Hepatocyte (in vitro differentiated cells): ENCODE measurements around the gene PYGO2. TPM values are rescaled to one million over a fixed set of nuclear protein-coding genes. Genes with fewer than 3 reads are reported as not detected.
A peak's percentile ranks its signal among the peaks of the same experiment; 100 is the strongest.

Experiments
- DNase-seq: peaks from one replicate; pipeline ENCODE4 v3.0.0-alpha.2; 2016; ENCODE audit warnings: low spot score
- H2AFZ ChIP-seq: fragments of 200-600 bp; sonication (generic); 2 replicates; pipeline ENCODE4 v1.6.0; 2016; ENCODE audit warnings: antibody characterized with exemption, mild to moderate bottlenecking
- H3K27ac ChIP-seq: fragments of 200-600 bp; sonication (generic); 2 replicates; pipeline ENCODE4 v1.5.1; 2016; ENCODE audit warnings: mild to moderate bottlenecking
- H3K27me3 ChIP-seq: fragments of 200-600 bp; sonication (generic); 2 replicates; pipeline ENCODE4 v1.6.1; 2016
- H3K36me3 ChIP-seq: fragments of 200-600 bp; sonication (generic); replicated peaks from 2 replicates; pipeline ENCODE4 v1.5.1; 2016; ENCODE audit warnings: low read depth; ENCODE audit not compliant: insufficient read depth
- H3K4me1 ChIP-seq: fragments of 200-600 bp; sonication (generic); 2 replicates; pipeline ENCODE4 v1.5.1; 2016; ENCODE audit warnings: mild to moderate bottlenecking, moderate library complexity; ENCODE audit not compliant: insufficient read depth
- H3K4me2 ChIP-seq: fragments of 200-600 bp; sonication (generic); 2 replicates; pipeline ENCODE4 v1.6.0; 2016
- H3K4me3 ChIP-seq: fragments of 200-600 bp; sonication (generic); 2 replicates; pipeline ENCODE4 v1.5.1; 2016; ENCODE audit warnings: mild to moderate bottlenecking
- H3K79me2 ChIP-seq: fragments of 200-600 bp; sonication (generic); 2 replicates; pipeline ENCODE4 v1.6.0; 2017; ENCODE audit warnings: mild to moderate bottlenecking
- H3K9me2 ChIP-seq: fragments of 200-600 bp; sonication (generic); replicated peaks from 2 replicates; pipeline ENCODE4 v1.6.0; 2017; ENCODE audit warnings: mild to moderate bottlenecking; ENCODE audit not compliant: insufficient read depth
- H3K9me3 ChIP-seq: fragments of 200-600 bp; sonication (generic); 2 replicates; pipeline ENCODE4 v1.5.1; 2016; ENCODE audit warnings: low read depth, mild to moderate bottlenecking
- H4K20me1 ChIP-seq: fragments of 200-600 bp; sonication (generic); 2 replicates; pipeline ENCODE4 v1.6.0; 2016; ENCODE audit warnings: mild to moderate bottlenecking; ENCODE audit not compliant: insufficient read depth, poor library complexity, severe bottlenecking
- CTCF ChIP-seq: fragments of 200-600 bp; sonication (generic); IDR thresholded peaks from 2 replicates; pipeline ENCODE4 v1.5.1; 2016; ENCODE audit warnings: antibody characterized with exemption, mild to moderate bottlenecking; ENCODE audit not compliant: poor library complexity
- EZH2 ChIP-seq: fragments of 200-600 bp; sonication (generic); IDR thresholded peaks from 2 replicates; pipeline ENCODE4 v1.6.1; 2016; ENCODE audit warnings: antibody characterized with exemption, mild to moderate bottlenecking, borderline replicate concordance
- EZH2phosphoT487 ChIP-seq: fragments of 200-600 bp; sonication (generic); IDR thresholded peaks from one replicate; pipeline ENCODE4 v1.6.1; 2018; ENCODE audit warnings: antibody characterized with exemption, mild to moderate bottlenecking, low read depth, moderate library complexity; ENCODE audit not compliant: unreplicated experiment, severe bottlenecking
- WGBS: methylation state at CpG from one replicate; pipeline ENCODE4 v1.1.6; 2016; ENCODE audit warnings: low lambda C conversion rate; ENCODE audit errors: missing lambda C conversion rate; 5-methylcytosine and 5-hydroxymethylcytosine counted together
- polyA plus RNA-seq: library from polyadenylated mRNA; unstranded; fragments of >200 nt; fragmentation: Nextera tagmentation; extraction: Ambion mirVana; gene quantifications from 2 replicates; pipeline ENCODE4 v1.2.1, GENCODE V29; 2016
- total RNA-seq: library from RNA; depleted of rRNA; stranded (reverse); fragments of >200 nt; gene quantifications from 2 replicates; pipeline ENCODE4 v1.2.3, GENCODE V29; 2014

The PYGO2 gene
- total and polyA plus RNA-seq, 2 experiments from 2014 or later: 21.8 to 28.3 TPM

GRCh38 chr1:154967331-154967950 lies 5.9 kb upstream of the PYGO2 start:
- Histone ChIP-seq H3K79me2 (peaks cover 83% of the 10 kb centered on the region), H3K9me2 (no peaks in the 10 kb centered on the region), H3K36me3 (no peaks in the 10 kb centered on the region)

GRCh38 chr1:154966111-154966510 lies 4.5 kb upstream of the PYGO2 start:
- WGBS: 91% methylated on average over 7 of the region's 7 CpGs
- no peaks in the 10 kb centered on the region for H3K9me2 ChIP-seq
- no peak overlapping the region for H3K4me2 ChIP-seq
- H4K20me1 ChIP-seq: no peaks in the 10 kb centered on the region
- H3K27ac ChIP-seq: no peak overlapping the region
- no peak for TF ChIP-seq EZH2
- no peak for TF ChIP-seq EZH2phosphoT487
- TF ChIP-seq CTCF: no peak
- no peaks in the 10 kb centered on the region for H3K27me3 ChIP-seq
- H2AFZ ChIP-seq: no peak overlapping the region
- H3K79me2 ChIP-seq: peaks cover 78% of the 10 kb centered on the region
- no peaks in the 10 kb centered on the region for H3K9me3 ChIP-seq
- H3K36me3 ChIP-seq: no peaks in the 10 kb centered on the region
- peaks cover 13% of the 10 kb centered on the region for H3K4me1 ChIP-seq
- no peak for DNase-seq
- H3K4me3 ChIP-seq: no peak overlapping the region

More at GRCh38 chr1:154967331-154967950, 5.9 kb upstream of the PYGO2 start:
- no peak for DNase-seq
- H3K27ac ChIP-seq: no peak overlapping the region
- H3K4me1 ChIP-seq: peaks cover 25% of the 10 kb centered on the region
- no peak overlapping the region for H2AFZ ChIP-seq
- no peak overlapping the region for H3K4me2 ChIP-seq
- H3K4me3 ChIP-seq: no peak overlapping the region
- WGBS: 84% methylated on average over 5 of the region's 5 CpGs
- H3K27me3 ChIP-seq: no peaks in the 10 kb centered on the region
- TF ChIP-seq CTCF (no peak), EZH2phosphoT487 (no peak), EZH2 (no peak)
- H3K9me3 ChIP-seq: no peaks in the 10 kb centered on the region
- no peaks in the 10 kb centered on the region for H4K20me1 ChIP-seq

GRCh38 chr1:154964359-154964758 lies 2.8 kb upstream of the PYGO2 start:
- TF ChIP-seq EZH2: no peak
- TF ChIP-seq EZH2phosphoT487: no peak
- no peak for TF ChIP-seq CTCF
- H4K20me1 ChIP-seq: no peaks in the 10 kb centered on the region
- no peak for DNase-seq
- H2AFZ ChIP-seq: no peak overlapping the region
- peaks cover 82% of the 10 kb centered on the region for H3K79me2 ChIP-seq
- H3K27me3 ChIP-seq: no peaks in the 10 kb centered on the region
- H3K36me3 ChIP-seq: no peaks in the 10 kb centered on the region
- H3K4me3 ChIP-seq: no peak overlapping the region
- no peaks in the 10 kb centered on the region for H3K9me2 ChIP-seq
- WGBS: 98% methylated on average over 6 of the region's 6 CpGs
- H3K27ac ChIP-seq: peak overlapping the region; percentile 16
- peaks cover 19% of the 10 kb centered on the region for H3K4me1 ChIP-seq
- H3K4me2 ChIP-seq: no peak overlapping the region
- no peaks in the 10 kb centered on the region for H3K9me3 ChIP-seq
